SK-N-SH (cell line): ENCODE measurements around the gene JPH3. TPM values are rescaled to one million over a fixed set of nuclear protein-coding genes. Genes with fewer than 3 reads are reported as not detected.

Experiments used
- CTCF ChIA-PET: fragments of 300-600, 350-600 bp; formaldehyde crosslinking; extraction: SDS; loops from one replicate; lab custom pipeline; 2021; lab: Yijun Ruan, JAX
- POLR2A ChIA-PET: fragments of 350-600 bp; sonication (Branson Sonifier 250); formaldehyde crosslinking; extraction: SDS; loops from one replicate; lab custom pipeline; 2020; ENCODE audit warnings: antibody characterized with exemption, inconsistent platforms; lab: Yijun Ruan, JAX
- DNase-seq: peaks from one replicate; pipeline ENCODE4 v3.0.0; 2012
- H2AFZ ChIP-seq: fragments of 200-600 bp; sonication (generic); 2 replicates; pipeline ENCODE4 v1.8.1; 2016; ENCODE audit warnings: antibody characterized with exemption, mild to moderate bottlenecking, low read depth
- H3F3A ChIP-seq: fragments of 200-600 bp; sonication (generic); replicated peaks from 2 replicates; pipeline ENCODE3; 2016; ENCODE audit warnings: antibody characterized with exemption, mild to moderate bottlenecking; ENCODE audit not compliant: insufficient read depth
- H3K27ac ChIP-seq, 2 experiments: fragments of 200-500 bp in 1 of 2; fragments of 200-600 bp in 1 of 2; sonication (Bioruptor generic) in 1 of 2; sonication (generic), shearing (Covaris generic) in 1 of 2; 2 replicates each; pipeline versions ENCODE4 v1.5.1 to v1.6.1; 2014 to 2016; ENCODE audit warnings: low read depth in 2 of 2, inconsistent platforms in 1 of 2, low read length in 1 of 2, mild to moderate bottlenecking in 1 of 2, mixed read lengths in 1 of 2
- H3K27me3 ChIP-seq: fragments of 200-600 bp; sonication (generic), shearing (Covaris generic); 2 replicates; pipeline ENCODE4 v1.6.1; 2016; ENCODE audit warnings: mixed run types; ENCODE audit not compliant: insufficient read depth
- H3K36me3 ChIP-seq, 2 experiments: fragments of 200-500 bp in 1 of 2; fragments of 200-600 bp in 1 of 2; sonication (Bioruptor generic) in 1 of 2; sonication (generic) in 1 of 2; replicated peaks in 1 of 2; 2 replicates each; pipeline versions ENCODE3 to v1.5.1; 2014 to 2016; ENCODE audit warnings: low read length in 1 of 2, mild to moderate bottlenecking in 1 of 2; ENCODE audit not compliant: insufficient read depth in 2 of 2, control insufficient read depth in 1 of 2
- H3K4me1 ChIP-seq, 2 experiments: fragments of 200-500 bp in 1 of 2; fragments of 200-600 bp in 1 of 2; sonication (Bioruptor generic) in 1 of 2; sonication (generic), shearing (Covaris generic) in 1 of 2; 2 replicates each; pipeline versions ENCODE4 v1.5.1 to v1.6.1; 2014 to 2016; ENCODE audit warnings: low read depth in 1 of 2, low read length in 1 of 2, mixed run types in 1 of 2; ENCODE audit not compliant: insufficient read depth in 2 of 2, control insufficient read depth in 1 of 2
- H3K4me2 ChIP-seq: fragments of 200-600 bp; sonication (generic), shearing (Covaris generic); 2 replicates; pipeline ENCODE4 v1.6.1; 2017; ENCODE audit warnings: mixed run types
- H3K4me3 ChIP-seq, 2 experiments: fragments of 200-500 bp in 1 of 2; fragments of 200-600 bp in 1 of 2; sonication (Bioruptor generic) in 1 of 2; sonication (generic), shearing (Covaris generic) in 1 of 2; 2 replicates each; pipeline versions ENCODE4 v1.5.1 to v1.8.1; 2014 to 2016; ENCODE audit warnings: low read depth in 2 of 2, inconsistent platforms in 1 of 2, low read length in 1 of 2, mild to moderate bottlenecking in 1 of 2, mixed read lengths in 1 of 2, moderate library complexity in 1 of 2
- H3K79me2 ChIP-seq: fragments of 200-600 bp; sonication (generic); 2 replicates; pipeline ENCODE4 v1.8.1; 2017; ENCODE audit warnings: mild to moderate bottlenecking; ENCODE audit not compliant: insufficient read depth
- H3K9ac ChIP-seq: fragments of 200-600 bp; sonication (generic); 2 replicates; pipeline ENCODE4 v1.6.1; 2017; ENCODE audit warnings: mixed run types
- H3K9me2 ChIP-seq: fragments of 200-600 bp; sonication (generic); 2 replicates; pipeline ENCODE4 v1.6.1; 2017; ENCODE audit warnings: mixed run types
- H3K9me3 ChIP-seq: fragments of 200-600 bp; sonication (generic); 2 replicates; pipeline ENCODE4 v1.6.1; 2017; ENCODE audit warnings: mixed run types, mild to moderate bottlenecking, moderate library complexity
- H4K20me1 ChIP-seq: fragments of 200-600 bp; sonication (generic); 2 replicates; pipeline ENCODE4 v1.6.1; 2017; ENCODE audit warnings: mild to moderate bottlenecking, mixed run types; ENCODE audit not compliant: insufficient read depth
- ELF1 ChIP-seq: IDR thresholded peaks from 2 replicates; pipeline ENCODE4 v1.4.0; 2012
- EZH2phosphoT487 ChIP-seq: fragments of 200-600 bp; sonication (generic); IDR thresholded peaks from 2 replicates; pipeline ENCODE4 v1.6.1; 2017; ENCODE audit warnings: low read depth, mixed run types, mild to moderate bottlenecking, antibody characterized with exemption, moderate library complexity, borderline replicate concordance
- FOSL2 ChIP-seq: IDR thresholded peaks from 2 replicates; pipeline ENCODE4 v1.4.0; 2012; ENCODE audit warnings: low read depth, mild to moderate bottlenecking, moderate library complexity, borderline replicate concordance
- FOXJ3 ChIP-seq: sonication (generic); formaldehyde crosslinking; IDR thresholded peaks from 2 replicates; pipeline ENCODE4 v1.5.1; 2020; ENCODE audit warnings: mild to moderate bottlenecking, missing genetic modification reagents
- FOXM1 ChIP-seq: IDR thresholded peaks from 2 replicates; pipeline ENCODE4 v1.4.0; 2012; ENCODE audit warnings: low read depth, mild to moderate bottlenecking
- GABPA ChIP-seq: IDR thresholded peaks from 2 replicates; pipeline ENCODE4 v1.4.0; 2012; ENCODE audit warnings: low read depth, mild to moderate bottlenecking
- MEF2A ChIP-seq: IDR thresholded peaks from 2 replicates; pipeline ENCODE4 v1.4.0; 2012; ENCODE audit warnings: low read depth, borderline replicate concordance
- MXI1 ChIP-seq: IDR thresholded peaks from 2 replicates; pipeline ENCODE4 v1.6.1; 2012; ENCODE audit warnings: mild to moderate bottlenecking, low read depth, low read length, improper control_type of control experiment
- NFIC ChIP-seq: IDR thresholded peaks from 2 replicates; pipeline ENCODE4 v1.4.0; 2012; ENCODE audit warnings: borderline replicate concordance
- RAD21 ChIP-seq: IDR thresholded peaks from 2 replicates; pipeline ENCODE4 v1.6.1; 2012; ENCODE audit warnings: mild to moderate bottlenecking, low read length
- RCOR1 ChIP-seq: fragments of 150-350 bp; IDR thresholded peaks from 2 replicates; pipeline ENCODE4 v1.6.1; 2017; ENCODE audit warnings: antibody characterized with exemption, low read length
- RXRA ChIP-seq: IDR thresholded peaks from 2 replicates; pipeline ENCODE4 v1.4.0; 2012; ENCODE audit warnings: low read depth, mild to moderate bottlenecking, borderline replicate concordance
- SIN3A ChIP-seq: IDR thresholded peaks from 2 replicates; pipeline ENCODE4 v1.6.1; 2012; ENCODE audit warnings: low read depth, mild to moderate bottlenecking, low read length, moderate library complexity, borderline replicate concordance
- SMC3 ChIP-seq: IDR thresholded peaks from 2 replicates; pipeline ENCODE4 v1.6.1; 2012; ENCODE audit warnings: low read depth, low read length, improper control_type of control experiment
- TAF1 ChIP-seq: IDR thresholded peaks from 2 replicates; pipeline ENCODE4 v1.6.1; 2012; ENCODE audit warnings: low read depth, mild to moderate bottlenecking, low read length, moderate library complexity, borderline replicate concordance
- TCF12 ChIP-seq: IDR thresholded peaks from 2 replicates; pipeline ENCODE4 v1.4.0; 2012
- TEAD4 ChIP-seq: IDR thresholded peaks from 2 replicates; pipeline ENCODE4 v1.4.0; 2012; ENCODE audit warnings: mild to moderate bottlenecking, borderline replicate concordance; ENCODE audit not compliant: insufficient read depth
- YY1 ChIP-seq: IDR thresholded peaks from 2 replicates; pipeline ENCODE4 v1.4.0; 2012; ENCODE audit warnings: low read depth, mild to moderate bottlenecking
- WGBS: methylation state at CpG from one replicate; pipeline ENCODE4 v1.1.6; 2017; ENCODE audit warnings: low lambda C conversion rate; 5-methylcytosine and 5-hydroxymethylcytosine counted together
- polyA plus RNA-seq, 3 experiments: library from polyadenylated mRNA; depleted of rRNA; stranded (reverse); fragments of >200 nt; gene quantifications; 2 replicates each; pipeline ENCODE4 v1.2.3, GENCODE V29; 2012
- TF ChIP-seq, protein P1 (sequence below): IDR thresholded peaks from 2 replicates; pipeline ENCODE4 v1.4.0; 2012; ENCODE audit warnings: low read depth
- TF ChIP-seq, protein P2 (sequence below): fragments of 200-600 bp; sonication (generic); IDR thresholded peaks from 2 replicates; pipeline ENCODE4 v1.6.1; 2017; ENCODE audit warnings: antibody characterized with exemption, mild to moderate bottlenecking, moderate library complexity
- TF ChIP-seq, protein P3 (sequence below): IDR thresholded peaks from 2 replicates; pipeline ENCODE4 v1.4.0; 2012; ENCODE audit warnings: low read depth, borderline replicate concordance
- TF ChIP-seq, protein P4 (sequence below): fragments of 150-350 bp; IDR thresholded peaks from 2 replicates; pipeline ENCODE4 v1.6.1; 2017; ENCODE audit warnings: antibody characterized with exemption, low read length, low read depth, borderline replicate concordance

The JPH3 gene
- polyA plus RNA-seq, 1 of the 3 experiments (the other 2 are of a cell fraction), result 0.25 TPM

DNA sequence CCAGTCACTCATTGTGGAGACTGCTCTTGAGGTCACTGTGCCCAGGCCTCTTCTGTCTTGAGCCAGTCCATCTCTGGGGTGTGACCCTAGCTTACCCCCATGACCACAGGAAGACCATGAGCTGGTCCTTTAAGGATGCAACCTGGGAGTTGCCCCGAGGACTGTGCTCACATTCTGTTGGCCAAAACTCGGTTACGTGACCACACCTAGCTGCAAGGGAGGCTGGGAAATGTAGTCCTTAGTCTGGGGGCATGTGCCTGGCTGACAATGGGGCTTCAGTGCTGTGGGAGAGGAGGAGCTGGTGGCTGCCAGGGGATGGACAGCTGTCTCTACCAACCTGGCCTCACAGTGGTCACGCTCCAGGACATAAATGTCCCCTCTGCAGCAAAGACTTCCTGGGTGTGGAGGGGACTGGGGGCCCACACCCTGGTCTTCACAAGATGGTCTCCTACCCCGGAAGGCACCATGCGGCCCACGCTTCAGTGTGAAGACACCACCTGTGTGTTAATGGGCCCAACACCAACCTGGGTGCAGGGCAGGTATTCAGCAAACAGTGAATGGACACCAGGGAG is 55.4 kb downstream of the JPH3 start:
- Histone ChIP-seq H3K27me3 (no peaks in the 10 kb centered on the region), H3K4me3 (no peak overlapping the region), H3K36me3 (no peaks in the 10 kb centered on the region), H3F3A (no peaks in the 10 kb centered on the region), H2AFZ (no peak overlapping the region), H3K9me3 (no peaks in the 10 kb centered on the region), H3K9ac (no peak overlapping the region), H3K4me2 (no peak overlapping the region), H3K4me1 (peaks cover 0 to 4% of the 10 kb centered on the region in 2 experiments; a peak in 1 of 4 replicates), H3K9me2 (no peaks in the 10 kb centered on the region), H4K20me1 (no peaks in the 10 kb centered on the region), H3K79me2 (no peaks in the 10 kb centered on the region), H3K27ac (no peak overlapping the region)
- WGBS, result 78% methylated on average over 5 of the region's 7 CpGs
- ChIA-PET CTCF (interaction anchor here (1.1 to 1.3 kb wide), 3 partner anchors 20 to 112 kb away, joined by 3 to 7 read pairs (median 3); no protein-coding TSS in a partner anchor), POLR2A (no interaction called here)
- no peak for DNase-seq
- TF ChIP-seq RAD21 (no peak), NFIC (no peak), MXI1 (no peak), GABPA (no peak), FOXJ3 (CRISPR knock-in tag) (no peak), SIN3A (no peak), FOSL2 (no peak), TAF1 (no peak), FOXM1 (no peak), SMC3 (no peak)
- TF ChIP-seq, protein P1, sequence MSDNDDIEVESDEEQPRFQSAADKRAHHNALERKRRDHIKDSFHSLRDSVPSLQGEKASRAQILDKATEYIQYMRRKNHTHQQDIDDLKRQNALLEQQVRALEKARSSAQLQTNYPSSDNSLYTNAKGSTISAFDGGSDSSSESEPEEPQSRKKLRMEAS, result no peak

DNA sequence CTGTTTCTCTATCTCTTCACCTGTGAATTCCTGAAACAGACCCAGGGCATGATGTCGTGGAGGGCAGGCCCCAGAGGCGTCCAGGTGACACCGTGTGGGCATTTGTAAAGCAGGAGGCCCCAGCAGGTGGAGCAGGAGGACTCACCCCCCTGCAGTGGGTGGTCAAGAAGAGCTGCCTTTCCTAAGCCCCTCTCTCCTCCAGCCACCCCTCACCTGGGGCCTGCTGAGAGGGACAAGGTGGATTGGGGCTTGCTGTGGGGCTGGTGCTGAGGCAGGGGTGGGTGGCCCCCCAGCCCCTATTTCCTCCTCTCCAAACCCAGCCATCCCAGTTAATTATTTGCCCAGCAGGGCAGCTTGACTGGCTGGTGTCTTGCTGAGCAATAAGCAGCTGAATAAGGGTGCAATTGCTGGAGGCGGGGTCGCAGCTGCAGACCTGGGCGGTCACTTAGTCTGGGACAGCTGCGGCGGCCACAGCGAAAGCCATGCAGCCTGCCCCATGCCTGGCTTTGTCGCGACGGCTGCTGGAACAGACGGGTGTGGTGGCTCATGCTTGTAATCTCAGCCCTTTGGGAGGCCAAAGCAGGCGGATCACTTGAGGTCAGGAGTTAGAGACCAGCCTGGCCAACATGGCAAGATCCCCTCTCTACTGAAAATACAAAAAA is 56.4 kb downstream of the JPH3 start:
- H3K4me2 ChIP-seq, result no peak overlapping the region
- ChIA-PET POLR2A (no interaction called here), CTCF (interaction anchor here (1.3 kb wide), 2 partner anchors 21 to 111 kb away, joined by 3 read pairs; no protein-coding TSS in a partner anchor)
- H3K9me3 ChIP-seq, result no peaks in the 10 kb centered on the region
- no peak overlapping the region for H2AFZ ChIP-seq
- no peak overlapping the region for H3K27ac ChIP-seq
- DNase-seq, result no peak
- H3K27me3 ChIP-seq, result no peaks in the 10 kb centered on the region
- H3K4me3 ChIP-seq, result no peak overlapping the region
- H3K9me2 ChIP-seq, result no peaks in the 10 kb centered on the region
- no peak overlapping the region for H3K9ac ChIP-seq
- no peaks in the 10 kb centered on the region for H3K36me3 ChIP-seq
- no peaks in the 10 kb centered on the region for H3F3A ChIP-seq
- H3K79me2 ChIP-seq, result no peaks in the 10 kb centered on the region
- H4K20me1 ChIP-seq, result no peaks in the 10 kb centered on the region
- H3K4me1 ChIP-seq, result no peaks in the 10 kb centered on the region
- WGBS, result 54% methylated on average over 14 of the region's 14 CpGs
- TF ChIP-seq, protein P2, sequence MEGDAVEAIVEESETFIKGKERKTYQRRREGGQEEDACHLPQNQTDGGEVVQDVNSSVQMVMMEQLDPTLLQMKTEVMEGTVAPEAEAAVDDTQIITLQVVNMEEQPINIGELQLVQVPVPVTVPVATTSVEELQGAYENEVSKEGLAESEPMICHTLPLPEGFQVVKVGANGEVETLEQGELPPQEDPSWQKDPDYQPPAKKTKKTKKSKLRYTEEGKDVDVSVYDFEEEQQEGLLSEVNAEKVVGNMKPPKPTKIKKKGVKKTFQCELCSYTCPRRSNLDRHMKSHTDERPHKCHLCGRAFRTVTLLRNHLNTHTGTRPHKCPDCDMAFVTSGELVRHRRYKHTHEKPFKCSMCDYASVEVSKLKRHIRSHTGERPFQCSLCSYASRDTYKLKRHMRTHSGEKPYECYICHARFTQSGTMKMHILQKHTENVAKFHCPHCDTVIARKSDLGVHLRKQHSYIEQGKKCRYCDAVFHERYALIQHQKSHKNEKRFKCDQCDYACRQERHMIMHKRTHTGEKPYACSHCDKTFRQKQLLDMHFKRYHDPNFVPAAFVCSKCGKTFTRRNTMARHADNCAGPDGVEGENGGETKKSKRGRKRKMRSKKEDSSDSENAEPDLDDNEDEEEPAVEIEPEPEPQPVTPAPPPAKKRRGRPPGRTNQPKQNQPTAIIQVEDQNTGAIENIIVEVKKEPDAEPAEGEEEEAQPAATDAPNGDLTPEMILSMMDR, result no peak
- TF ChIP-seq RXRA (no peak), GABPA (no peak), RCOR1 (no peak), YY1 (no peak), NFIC (no peak), TEAD4 (no peak), SIN3A (no peak), TCF12 (no peak), ELF1 (no peak), EZH2phosphoT487 (no peak), MEF2A (no peak)
- TF ChIP-seq, protein P3, sequence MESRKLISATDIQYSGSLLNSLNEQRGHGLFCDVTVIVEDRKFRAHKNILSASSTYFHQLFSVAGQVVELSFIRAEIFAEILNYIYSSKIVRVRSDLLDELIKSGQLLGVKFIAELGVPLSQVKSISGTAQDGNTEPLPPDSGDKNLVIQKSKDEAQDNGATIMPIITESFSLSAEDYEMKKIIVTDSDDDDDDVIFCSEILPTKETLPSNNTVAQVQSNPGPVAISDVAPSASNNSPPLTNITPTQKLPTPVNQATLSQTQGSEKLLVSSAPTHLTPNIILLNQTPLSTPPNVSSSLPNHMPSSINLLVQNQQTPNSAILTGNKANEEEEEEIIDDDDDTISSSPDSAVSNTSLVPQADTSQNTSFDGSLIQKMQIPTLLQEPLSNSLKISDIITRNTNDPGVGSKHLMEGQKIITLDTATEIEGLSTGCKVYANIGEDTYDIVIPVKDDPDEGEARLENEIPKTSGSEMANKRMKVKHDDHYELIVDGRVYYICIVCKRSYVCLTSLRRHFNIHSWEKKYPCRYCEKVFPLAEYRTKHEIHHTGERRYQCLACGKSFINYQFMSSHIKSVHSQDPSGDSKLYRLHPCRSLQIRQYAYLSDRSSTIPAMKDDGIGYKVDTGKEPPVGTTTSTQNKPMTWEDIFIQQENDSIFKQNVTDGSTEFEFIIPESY, result no peak
- TF ChIP-seq, protein P4, sequence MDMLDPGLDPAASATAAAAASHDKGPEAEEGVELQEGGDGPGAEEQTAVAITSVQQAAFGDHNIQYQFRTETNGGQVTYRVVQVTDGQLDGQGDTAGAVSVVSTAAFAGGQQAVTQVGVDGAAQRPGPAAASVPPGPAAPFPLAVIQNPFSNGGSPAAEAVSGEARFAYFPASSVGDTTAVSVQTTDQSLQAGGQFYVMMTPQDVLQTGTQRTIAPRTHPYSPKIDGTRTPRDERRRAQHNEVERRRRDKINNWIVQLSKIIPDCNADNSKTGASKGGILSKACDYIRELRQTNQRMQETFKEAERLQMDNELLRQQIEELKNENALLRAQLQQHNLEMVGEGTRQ, result no peak
